Upper lobe of left lung (tissue), 4 donors: ENCODE data around the gene ELP5.
A peak's percentile ranks its signal among the peaks of the same experiment; 100 is the strongest.

Source experiments
- CTCF ChIP-seq, 6 experiments: fragments of 450-650 bp in 4 of 6; fragments of 200-600 bp in 2 of 6; sonication (generic) in 2 of 6; IDR thresholded peaks; one replicate each; pipeline ENCODE4 v1.5.1; 2016 to 2019; ENCODE audit warnings: antibody characterized with exemption in 6 of 6
- POLR2A ChIP-seq, 4 donors: fragments of 450-650 bp; IDR thresholded peaks; one replicate each; pipeline ENCODE4 v1.5.1; 2016 to 2017; ENCODE audit warnings: antibody characterized with exemption in 4 of 4, mild to moderate bottlenecking in 2 of 4
- POLR2AphosphoS5 ChIP-seq, 2 donors: sonication (generic); formaldehyde crosslinking; IDR thresholded peaks; one replicate each; pipeline ENCODE4 v1.5.1; 2017; ENCODE audit warnings: antibody characterized with exemption in 2 of 2

GRCh38 chr17:7258731-7259554, 6.9 kb downstream of the ELP5 start:
- TF ChIP-seq CTCF (IDR thresholded peaks at IDR 0.05) (no peak), POLR2A (IDR thresholded peaks at IDR 0.05) (no peak), POLR2AphosphoS5 (IDR thresholded peaks at IDR 0.05) (peak; percentile 23 to 29)
